C4-2B (cell line): ENCODE results near the gene DRG2.

ENCODE experiments used
- H3K27ac ChIP-seq: fragments of 450-650 bp; 2 replicates; pipeline ENCODE4 v1.5.1; 2017
- CTCF ChIP-seq: fragments of 450-650 bp; conservative IDR thresholded peaks from 2 replicates; pipeline ENCODE4 v1.5.1; 2017; ENCODE audit warnings: mild to moderate bottlenecking
- ZFX ChIP-seq: fragments of 450-650 bp; IDR thresholded peaks from 2 replicates; pipeline ENCODE4 v1.6.1; 2017

Gene DRG2

GRCh38 chr17:18124345-18125126 lies 36.8 kb downstream of the DRG2 start:
- TF ChIP-seq CTCF (no peak), ZFX (no peak)
- H3K27ac ChIP-seq, result no peak overlapping the region

GRCh38 chr17:18129041-18129502 lies 41.3 kb downstream of the DRG2 start:
- H3K27ac ChIP-seq, result peak overlapping the region; percentile 75
- TF ChIP-seq ZFX (no peak), CTCF (no peak)

- no peak overlapping the region for H3K27ac ChIP-seq
- TF ChIP-seq ZFX (0 out of 2 replicates have a peak, but pooled peaks have one; percentile 8), CTCF (no peak)
Observed at GRCh38 chr17:18132711-18133110, 45.0 kb downstream of the DRG2 start.

- TF ChIP-seq ZFX (no peak), CTCF (no peak)
- no peak overlapping the region for H3K27ac ChIP-seq
Observed at GRCh38 chr17:18136357-18136756, 48.6 kb downstream of the DRG2 start.

GRCh38 chr17:18138065-18138749 lies 50.5 kb downstream of the DRG2 start:
- TF ChIP-seq ZFX, result no peak
- no peak for TF ChIP-seq CTCF
- H3K27ac ChIP-seq, result no peak overlapping the region

- H3K27ac ChIP-seq, result no peak overlapping the region
- TF ChIP-seq CTCF, result no peak
- TF ChIP-seq ZFX, result no peak
Observed at GRCh38 chr17:18139092-18139491, 51.3 kb downstream of the DRG2 start.

- TF ChIP-seq CTCF (no peak), ZFX (no peak)
- no peak overlapping the region for H3K27ac ChIP-seq
Observed at GRCh38 chr17:18139498-18139897, 51.8 kb downstream of the DRG2 start.
